Loucy (cell line): ENCODE data around the gene ARHGAP19.

Experiments
- CTCF ChIP-seq: fragments of 200-600 bp; sonication (generic); conservative IDR thresholded peaks from 2 replicates; pipeline ENCODE4 v1.5.1; 2014; ENCODE audit warnings: mild to moderate bottlenecking, antibody characterized with exemption, low read length
- EZH2phosphoT487 ChIP-seq: fragments of 200-600 bp; IDR thresholded peaks from 2 replicates; pipeline ENCODE4 v1.6.1; 2018; ENCODE audit warnings: antibody characterized with exemption, mild to moderate bottlenecking, moderate library complexity, borderline replicate concordance

- TF ChIP-seq CTCF (peak; percentile 35), EZH2phosphoT487 (no peak)
Observed at GRCh38 chr10:97292097-97292861, at the start of gene ARHGAP19.
